ENCODE measurements around the gene ZNF136.

Gene ZNF136

GRCh38 chr19:12162882-12163806 lies at the start of gene ZNF136:
Gene ZNF136, plus strand, starts transcription at chr19:12163096. Its CDS starts 108 bp downstream, at chr19:12163204.
- DNase-seq, result peak; percentile 20 to 96 (median 86)

GRCh38 chr19:12113121-12113520 lies 49.8 kb upstream of the ZNF136 start:
- DNase-seq, result no peak

DNA sequence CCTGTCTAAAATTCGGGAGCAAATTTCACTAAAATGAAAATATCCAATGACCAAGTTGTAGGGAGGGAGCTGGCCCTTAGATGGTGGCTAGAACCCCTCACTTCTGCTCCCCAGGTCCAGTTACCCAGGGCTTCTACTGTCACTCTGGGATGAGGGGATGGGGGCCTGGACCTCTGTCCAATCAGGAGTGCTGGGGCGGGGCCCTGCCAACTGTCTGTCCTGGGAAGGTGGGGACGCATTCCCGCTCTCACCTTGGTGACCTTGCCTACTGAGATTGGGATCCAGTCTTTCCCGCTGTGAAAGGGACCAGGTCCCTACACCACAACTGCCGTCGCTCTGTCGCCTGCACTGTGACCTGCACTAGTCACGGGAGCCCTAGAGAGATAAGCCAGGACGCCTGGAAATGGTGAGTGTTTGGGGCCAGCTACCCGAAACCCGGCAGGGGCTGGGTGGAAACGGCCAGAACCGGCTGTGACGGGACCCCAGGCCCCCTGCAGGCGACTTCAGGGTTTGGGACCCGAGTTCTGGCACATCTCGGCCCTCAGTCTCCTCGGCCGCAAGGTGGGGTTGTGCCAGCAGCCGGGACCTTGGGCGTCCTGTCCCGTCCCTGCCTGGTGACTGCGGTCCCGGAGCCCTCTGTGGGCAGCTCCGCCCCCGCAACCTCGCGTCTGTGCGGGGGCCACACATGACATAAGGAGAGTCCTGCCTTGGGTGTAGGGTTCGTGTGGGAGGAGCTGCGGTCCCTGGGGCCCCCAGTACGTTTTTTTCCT lies 45.5 kb upstream of the ZNF136 start:
- DNase-seq, result peak in 1 of 51 donors; percentile 0

DNA sequence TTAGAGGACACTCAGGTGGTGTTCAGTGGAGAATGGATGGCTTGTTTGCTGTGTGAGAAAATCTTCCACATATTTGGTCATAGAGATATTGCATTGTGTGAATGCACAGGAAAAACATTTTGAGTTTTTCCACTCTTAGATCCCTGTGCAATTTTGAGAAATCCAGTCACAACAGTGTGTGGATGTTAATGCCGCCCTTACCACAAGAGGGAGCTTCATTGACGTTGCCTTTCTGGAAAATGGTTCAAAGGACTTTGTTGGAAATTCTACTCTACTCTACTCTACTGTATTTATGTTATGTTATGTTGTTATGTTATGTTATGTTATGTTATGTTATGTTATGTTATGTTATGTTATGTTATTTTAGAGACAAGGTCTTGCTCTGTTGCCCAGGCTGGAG lies 36.2 kb upstream of the ZNF136 start:
- DNase-seq, result peak in 3 of 51 donors; percentile 1 to 3 (median 3)

DNA sequence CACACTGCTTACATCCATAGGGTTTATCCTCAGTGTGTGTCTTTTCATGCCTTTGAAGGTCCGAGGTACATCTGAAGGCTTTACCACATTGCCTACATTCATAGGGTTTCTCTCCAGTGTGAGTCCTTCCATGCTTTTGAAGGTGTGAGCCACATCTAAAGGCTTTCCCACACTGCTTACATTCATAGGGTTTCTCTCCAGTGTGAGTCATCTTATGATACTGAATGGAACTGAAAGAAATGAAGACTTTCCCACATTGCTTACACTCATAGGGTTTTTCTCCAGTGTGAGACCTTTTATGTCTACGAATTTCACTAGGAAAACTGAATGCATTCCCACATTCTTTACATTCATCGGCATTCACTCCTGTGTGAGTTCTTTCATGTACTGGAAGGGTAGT lies 29.8 kb upstream of the ZNF136 start:
- no peak for DNase-seq

GRCh38 chr19:12137221-12137940 lies 25.5 kb upstream of the ZNF136 start:
- DNase-seq, result peak in 1 of 51 donors; percentile 1

- no peak for DNase-seq
These were observed 23.6 kb upstream of the ZNF136 start for GRCh38 chr19:12139269-12139668.

DNA sequence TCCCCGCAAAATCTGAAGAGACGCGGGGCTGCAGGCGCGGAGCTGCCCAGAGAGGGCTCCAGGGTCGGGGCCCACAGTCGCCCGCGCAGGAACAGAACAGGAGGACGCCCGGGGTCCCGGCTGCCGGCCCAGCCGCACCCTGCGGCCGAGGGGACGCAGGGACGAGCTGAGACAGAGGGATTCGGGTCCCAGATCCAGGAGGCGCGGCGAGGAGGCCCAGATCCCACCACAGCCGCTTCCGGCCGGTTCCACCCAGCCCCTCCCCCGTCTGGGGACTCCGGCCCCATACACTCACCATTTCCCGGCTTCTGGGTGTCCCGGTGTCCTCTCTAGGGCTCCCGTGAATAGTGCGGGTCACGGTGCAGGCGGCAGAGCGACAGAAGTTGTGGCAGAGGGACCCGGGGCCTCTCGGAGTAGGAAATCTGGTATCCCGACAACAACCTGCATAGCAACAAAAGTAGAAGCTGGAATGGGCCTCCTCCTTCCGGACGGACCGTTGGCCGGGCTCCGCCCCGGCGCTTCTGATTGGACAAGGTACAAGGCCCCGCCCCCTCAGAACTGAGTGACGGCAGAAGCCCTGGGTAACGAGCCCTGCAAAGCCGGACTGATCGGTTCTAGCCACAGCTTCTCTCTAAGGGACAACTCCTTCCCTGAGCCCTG lies 22.9 kb upstream of the ZNF136 start, which contains the start of gene ZNF20:
TSS of gene ZNF20 (minus strand) at position 466 of the 660 bp plus-strand sequence. CDS start at position 298, 168 bp downstream.
- peak; percentile 60 to 98 (median 92) for DNase-seq

DNA sequence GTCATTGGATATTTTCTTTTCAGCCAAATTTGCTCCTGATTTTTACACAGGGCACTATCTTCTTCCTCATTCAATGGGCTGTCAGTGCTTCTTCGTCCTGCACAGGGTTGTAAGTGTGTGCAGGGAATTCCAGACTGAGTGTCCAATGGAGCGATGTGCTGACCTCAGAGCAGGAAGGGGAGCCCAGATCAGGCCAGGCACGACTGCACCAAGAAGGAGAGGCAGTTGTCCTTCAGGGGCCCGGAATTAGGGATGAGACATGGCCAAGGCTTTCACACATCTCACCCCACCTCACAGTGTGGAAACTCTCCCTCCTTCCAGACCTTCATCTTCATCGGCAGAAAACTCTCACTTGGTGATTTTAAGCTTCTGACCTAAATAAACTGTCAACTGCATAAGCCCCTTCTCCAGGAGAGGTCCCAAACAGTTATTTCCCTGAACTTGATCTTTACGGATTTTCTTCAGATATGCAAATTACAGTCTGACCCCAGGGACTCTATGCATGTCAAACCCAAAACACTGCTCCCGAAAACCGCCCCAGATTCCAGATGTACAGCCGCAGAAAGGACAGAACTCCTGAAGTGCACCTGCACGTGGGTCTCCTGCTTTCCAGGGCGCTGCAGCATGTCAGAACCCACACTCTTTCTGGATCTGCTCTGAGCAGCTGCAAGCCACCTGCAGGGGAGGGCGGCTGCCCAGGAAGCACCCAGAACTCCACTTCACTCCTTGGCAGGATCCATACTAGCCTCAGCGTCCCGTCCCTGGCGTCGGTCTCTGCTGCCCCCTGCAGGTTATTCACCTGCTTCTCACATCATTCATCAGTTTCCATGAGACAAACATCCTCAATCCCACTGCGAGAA lies 22.1 kb upstream of the ZNF136 start:
- DNase-seq, result peak; percentile 32 to 93 (median 72)

DNA sequence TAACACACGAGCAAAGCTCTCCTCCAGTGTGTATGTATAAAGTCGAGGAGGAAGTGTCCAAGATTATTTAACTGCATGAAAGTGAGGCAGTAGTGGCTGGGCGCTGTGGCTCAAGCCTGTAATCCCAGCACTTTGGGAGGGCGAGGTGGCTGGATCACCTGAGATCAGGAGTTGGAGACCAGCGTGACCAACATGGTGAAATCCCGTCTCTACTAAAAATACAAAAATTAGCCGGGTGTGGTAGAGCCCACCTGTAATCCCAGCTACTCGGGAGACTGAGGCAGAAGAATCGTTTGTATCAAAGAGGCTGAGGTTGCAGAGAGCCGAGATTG lies 21.5 kb upstream of the ZNF136 start:
- no peak for DNase-seq

GRCh38 chr19:12145348-12145747 lies 17.5 kb upstream of the ZNF136 start:
- no peak for DNase-seq

DNA sequence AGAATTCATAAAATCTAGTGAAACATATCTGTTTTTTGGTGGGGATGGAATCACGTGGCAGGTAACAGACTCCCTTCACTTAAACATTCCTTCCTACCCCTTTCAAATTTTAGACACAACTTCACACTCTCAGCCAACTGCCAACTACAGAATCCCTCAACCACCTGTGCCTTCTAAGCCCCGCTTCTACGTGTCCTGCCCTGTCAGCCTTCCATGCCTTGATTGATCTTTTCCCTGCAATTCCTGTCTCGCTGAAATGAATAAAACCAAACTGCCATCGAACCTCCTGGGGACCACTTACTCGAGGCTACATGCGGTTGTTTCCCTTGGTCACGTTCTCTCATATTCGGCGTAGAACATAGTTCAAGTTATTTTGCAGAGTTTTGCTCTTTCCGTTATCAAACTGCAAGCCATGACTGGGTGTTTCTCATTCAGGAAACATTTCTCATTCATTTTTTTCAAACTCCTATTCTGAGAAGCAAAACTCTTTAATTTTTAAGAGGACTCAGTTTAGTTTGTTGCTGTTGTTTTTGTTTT lies 7.5 kb upstream of the ZNF136 start:
- DNase-seq, result no peak

DNA sequence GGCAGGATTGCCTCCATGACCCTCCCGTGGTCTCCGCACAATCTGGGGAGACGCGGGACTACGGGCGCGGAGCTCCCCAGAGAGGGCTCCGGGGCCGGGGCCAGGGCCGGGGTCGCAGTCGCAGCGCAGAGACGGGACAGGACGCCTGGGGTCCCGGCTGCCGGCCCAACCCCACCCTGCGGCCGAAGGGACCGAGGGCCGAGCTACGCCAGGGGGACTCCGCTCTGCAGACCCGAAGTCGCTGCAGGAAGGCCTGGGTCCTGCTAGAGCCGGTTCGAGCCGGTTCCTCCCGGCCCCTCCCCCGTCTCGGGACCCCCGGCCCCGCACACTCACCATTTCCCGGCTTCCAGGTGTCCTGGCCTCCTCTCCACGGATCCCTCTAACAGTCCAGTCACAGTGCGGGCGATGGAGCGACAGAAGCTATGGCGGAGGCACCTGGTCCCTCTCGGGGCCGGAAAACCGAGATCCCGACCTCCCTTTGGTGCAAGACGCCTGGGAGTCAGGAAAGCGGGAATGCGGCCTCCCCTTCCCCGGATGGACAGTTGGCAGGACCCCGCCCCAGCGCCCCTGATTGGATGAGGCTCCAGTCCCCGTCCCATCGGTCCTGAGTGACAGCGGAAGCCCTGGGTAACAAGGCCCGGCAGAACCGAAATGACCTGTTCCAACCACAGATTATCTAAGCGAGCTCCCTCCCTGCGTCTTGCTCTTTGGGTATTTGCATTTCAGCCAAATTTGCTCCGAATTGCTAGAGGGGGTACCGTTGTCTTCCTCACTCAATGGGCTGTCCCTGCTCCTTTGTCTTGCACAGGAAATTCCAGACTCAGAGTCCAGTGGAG lies 6.5 kb upstream of the ZNF136 start, which contains the start of gene ZNF625:
TSS of gene ZNF625 (minus strand) at position 512 of the 836 bp plus-strand sequence. CDS start at position 336, 176 bp downstream.
- peak; percentile 28 to 95 (median 84) for DNase-seq

DNA sequence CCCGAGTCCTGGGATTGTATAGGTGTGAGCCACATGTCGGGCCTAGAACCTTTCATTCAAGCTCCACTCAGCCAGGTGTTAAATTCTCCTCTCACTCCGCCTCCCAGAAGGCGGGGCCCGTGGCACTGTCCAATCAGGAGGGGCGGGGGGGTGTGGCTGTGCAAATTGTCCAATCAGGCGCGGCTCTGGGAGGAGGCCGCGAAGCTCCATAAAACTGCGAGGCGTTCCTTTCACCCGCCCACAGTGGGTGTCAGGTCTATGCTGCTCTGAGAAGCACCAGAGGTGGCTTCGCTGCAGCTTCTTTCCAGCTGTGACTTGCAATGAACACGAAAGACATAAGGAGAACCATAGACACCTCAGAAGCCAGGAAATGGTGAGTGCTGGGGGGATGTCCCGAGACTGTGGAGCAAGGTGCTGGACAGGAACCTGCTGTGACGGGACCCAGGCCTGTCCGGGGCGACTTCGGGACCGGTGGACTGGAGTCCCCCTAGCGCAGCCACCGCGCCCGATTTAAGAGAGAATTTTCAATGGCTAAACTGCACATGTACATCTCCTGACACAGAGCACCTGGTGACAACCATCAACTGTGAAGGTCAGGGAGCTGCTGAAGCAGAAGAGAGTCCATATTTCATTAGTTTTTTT lies 3.0 kb upstream of the ZNF136 start:
- no peak for DNase-seq

DNA sequence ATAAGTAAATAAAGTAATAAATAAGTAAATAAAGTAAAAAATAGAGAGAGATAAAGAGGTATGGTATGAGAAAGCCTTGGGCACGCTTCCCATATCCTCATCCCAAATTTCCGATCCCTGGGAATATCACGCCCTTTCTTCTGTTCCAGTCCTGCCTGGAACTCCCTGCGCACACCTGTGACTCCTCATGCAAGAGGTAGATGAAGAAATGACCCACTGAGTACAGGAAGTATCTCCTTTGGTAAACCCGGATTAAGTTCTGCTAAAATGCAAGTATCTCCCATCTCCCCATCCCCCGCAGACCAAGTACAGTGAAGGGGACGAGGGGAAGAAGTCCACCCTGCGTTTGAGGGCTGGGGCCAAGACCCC lies 399 bp upstream of the ZNF136 start:
- DNase-seq, result no peak

- DNase-seq, result peak in 1 of 51 donors; percentile 16
These were observed 930 bp downstream of the ZNF136 start for GRCh38 chr19:12163826-12164225.

- DNase-seq, result no peak
These were observed 3.7 kb downstream of the ZNF136 start for GRCh38 chr19:12166626-12167025.

DNA sequence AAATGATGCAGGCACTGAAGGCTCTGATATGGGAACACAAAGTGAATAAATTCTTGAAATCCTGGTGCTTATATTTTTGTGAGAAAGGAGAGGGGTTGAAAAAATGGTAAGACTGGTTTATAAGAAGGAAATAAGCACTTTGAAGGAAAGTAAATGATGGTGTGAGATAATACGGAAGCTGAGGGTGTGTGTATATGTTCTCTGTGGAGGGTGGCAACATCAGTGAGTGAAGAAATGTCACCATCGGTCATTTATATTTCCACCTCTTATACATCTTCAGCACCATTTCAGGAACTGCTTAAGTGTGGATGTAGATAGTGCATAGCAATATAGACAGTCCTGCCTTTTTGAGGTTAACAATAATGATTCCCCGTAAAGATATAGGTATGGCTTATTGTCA lies 17.5 kb downstream of the ZNF136 start:
- DNase-seq, result no peak

Data from hypothalamus (tissue), 51 donors.